ENCODE results near the gene SETD1A. TPM values are rescaled to one million over a fixed set of nuclear protein-coding genes. Genes with fewer than 3 reads are reported as not detected.

SETD1A gene
- total and polyA plus RNA-seq, 2 donors from 2014 or later = 4.8 to 18.8 TPM

DNA sequence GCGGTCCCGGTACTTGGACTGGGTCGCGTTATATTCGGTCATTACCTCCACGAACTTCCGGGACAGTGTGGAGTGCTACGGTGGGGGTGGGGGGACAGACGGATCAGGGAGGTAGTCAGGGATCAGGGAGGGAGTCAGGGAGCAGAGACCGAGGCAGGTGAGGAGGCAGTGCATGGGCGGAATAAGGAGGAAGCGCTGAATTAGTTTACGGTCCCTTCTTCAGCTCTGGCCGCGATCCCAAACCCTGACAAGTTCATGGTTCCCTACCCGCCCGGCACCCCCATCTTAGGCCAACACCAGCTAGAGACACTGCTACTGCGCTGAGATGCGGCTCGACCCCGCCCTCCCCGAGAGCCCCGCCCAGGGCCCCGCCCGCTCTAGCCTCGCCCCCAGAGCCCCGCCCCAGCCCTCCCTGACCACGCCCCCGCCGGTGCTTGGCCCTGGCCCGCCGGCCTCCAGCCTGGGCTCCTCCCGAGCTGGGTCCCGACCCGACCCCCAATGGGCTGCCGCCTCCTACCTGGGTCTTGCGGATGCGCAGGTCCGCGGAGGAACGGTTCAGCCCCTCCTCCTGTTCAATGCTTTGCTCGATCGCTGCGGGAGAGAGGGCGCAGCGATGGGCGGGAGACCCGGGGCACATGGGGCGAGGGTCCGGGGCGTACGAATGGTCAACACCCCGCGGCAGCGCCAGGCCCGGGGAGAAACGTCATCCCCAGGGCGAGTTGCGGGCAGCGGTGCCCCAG lies 39.6 kb downstream of the SETD1A start:
- TF ChIP-seq, protein P1, sequence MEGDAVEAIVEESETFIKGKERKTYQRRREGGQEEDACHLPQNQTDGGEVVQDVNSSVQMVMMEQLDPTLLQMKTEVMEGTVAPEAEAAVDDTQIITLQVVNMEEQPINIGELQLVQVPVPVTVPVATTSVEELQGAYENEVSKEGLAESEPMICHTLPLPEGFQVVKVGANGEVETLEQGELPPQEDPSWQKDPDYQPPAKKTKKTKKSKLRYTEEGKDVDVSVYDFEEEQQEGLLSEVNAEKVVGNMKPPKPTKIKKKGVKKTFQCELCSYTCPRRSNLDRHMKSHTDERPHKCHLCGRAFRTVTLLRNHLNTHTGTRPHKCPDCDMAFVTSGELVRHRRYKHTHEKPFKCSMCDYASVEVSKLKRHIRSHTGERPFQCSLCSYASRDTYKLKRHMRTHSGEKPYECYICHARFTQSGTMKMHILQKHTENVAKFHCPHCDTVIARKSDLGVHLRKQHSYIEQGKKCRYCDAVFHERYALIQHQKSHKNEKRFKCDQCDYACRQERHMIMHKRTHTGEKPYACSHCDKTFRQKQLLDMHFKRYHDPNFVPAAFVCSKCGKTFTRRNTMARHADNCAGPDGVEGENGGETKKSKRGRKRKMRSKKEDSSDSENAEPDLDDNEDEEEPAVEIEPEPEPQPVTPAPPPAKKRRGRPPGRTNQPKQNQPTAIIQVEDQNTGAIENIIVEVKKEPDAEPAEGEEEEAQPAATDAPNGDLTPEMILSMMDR (IDR thresholded peaks at IDR 0.05; ENCODE audit: borderline replicate concordance, extremely low read depth, insufficient read depth) = no peak
- H3K36me3 ChIP-seq (ENCODE audit: control insufficient read depth in 2 of 3, insufficient read depth in 3 of 3, low read length in 3 of 3) = no peaks in the 10 kb centered on the region
- H3K27ac ChIP-seq (ENCODE audit: low read depth in 2 of 2, low read length in 2 of 2) = peak overlapping the region; percentile 47 to 74
- H3K9me3 ChIP-seq (ENCODE audit: control insufficient read depth in 2 of 3, insufficient read depth in 1 of 3, low read length in 3 of 3) = no peaks in the 10 kb centered on the region
- peak overlapping the region; percentile 45 to 76 (median 73) for H3K4me3 ChIP-seq (ENCODE audit: low read length in 3 of 3)
- peaks cover 2% of the 10 kb centered on the region for H3K27me3 ChIP-seq (ENCODE audit: control insufficient read depth, insufficient read depth, low read length)
- FAIRE-seq (no peak), DNase-seq (peak; percentile 24 to 95 (median 63))
- intact Hi-C loops (cut with DNase I) = no loop called here
- peaks cover 0 to 9% (median 0%) of the 10 kb centered on the region in 3 donors for H3K4me1 ChIP-seq (ENCODE audit: control insufficient read depth in 2 of 3, insufficient read depth in 2 of 3, low read depth in 1 of 3, low read length in 3 of 3)
- H3K9ac ChIP-seq (ENCODE audit: low read length in 3 of 3) = peak overlapping the region in 2 of 3 donors; percentile 22 to 77

DNA sequence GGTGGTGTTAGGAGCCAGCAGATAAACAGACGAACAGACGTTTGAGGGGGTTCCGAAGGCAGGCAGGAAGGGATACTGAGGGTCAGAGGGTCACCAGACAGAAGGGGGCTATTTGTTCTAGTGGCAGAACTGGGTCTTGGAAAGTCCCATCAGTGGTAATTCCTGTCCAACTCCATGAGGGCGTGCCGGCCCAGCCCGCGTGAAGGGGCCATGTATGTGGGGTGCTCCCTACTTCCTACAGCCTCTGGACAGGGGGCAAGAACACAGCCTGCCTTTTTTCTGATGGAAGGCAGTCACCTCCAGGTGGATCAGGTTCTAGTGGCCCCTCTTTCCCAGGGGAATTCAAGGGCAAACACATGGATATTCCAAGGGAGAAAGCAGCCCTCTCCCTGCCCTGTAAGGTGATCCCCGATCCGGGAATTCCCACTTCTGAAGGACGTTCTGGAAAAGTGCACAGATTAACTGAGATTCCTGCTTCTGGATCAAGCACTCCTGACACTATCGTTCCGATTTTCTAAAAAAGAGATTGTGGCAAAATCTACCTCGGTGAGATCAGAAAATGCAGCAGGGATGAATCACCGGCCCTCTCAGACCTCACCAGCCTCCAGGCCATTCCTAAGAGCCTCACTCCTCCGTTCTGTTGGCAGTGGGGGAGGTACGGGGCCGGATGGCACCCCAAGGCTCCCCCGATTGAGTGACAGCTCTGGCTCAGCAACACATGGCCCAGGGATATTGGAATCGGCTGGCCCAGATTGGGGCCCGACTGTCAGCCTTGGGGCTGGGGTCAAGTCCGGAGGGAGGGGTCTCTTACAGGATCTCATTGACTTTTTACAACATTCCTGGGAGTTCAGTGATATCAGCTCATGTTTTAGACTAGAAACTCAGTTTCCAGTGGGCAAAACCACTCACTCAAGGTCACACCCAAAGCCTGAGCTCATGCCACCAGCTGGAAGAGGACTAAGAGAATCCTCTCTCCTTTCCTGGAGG lies 40.5 kb downstream of the SETD1A start:
- Histone ChIP-seq H3K9me3 (ENCODE audit: control insufficient read depth in 2 of 3, insufficient read depth in 1 of 3, low read length in 3 of 3) (no peaks in the 10 kb centered on the region), H3K4me3 (ENCODE audit: low read length in 3 of 3) (peak overlapping the region in 2 of 3 donors; percentile 24 to 73), H3K4me1 (ENCODE audit: control insufficient read depth in 2 of 3, insufficient read depth in 2 of 3, low read depth in 1 of 3, low read length in 3 of 3) (peaks cover 0 to 9% (median 0%) of the 10 kb centered on the region in 3 donors), H3K9ac (ENCODE audit: low read length in 3 of 3) (peak overlapping the region in 1 of 3 donors; percentile 34), H3K27me3 (ENCODE audit: control insufficient read depth, insufficient read depth, low read length) (peaks cover 2% of the 10 kb centered on the region), H3K36me3 (ENCODE audit: control insufficient read depth in 2 of 3, insufficient read depth in 3 of 3, low read length in 3 of 3) (no peaks in the 10 kb centered on the region), H3K27ac (ENCODE audit: low read depth in 2 of 2, low read length in 2 of 2) (peak overlapping the region; percentile 43 to 47)
- TF ChIP-seq, protein P1 (IDR thresholded peaks at IDR 0.05; ENCODE audit: borderline replicate concordance, extremely low read depth, insufficient read depth) = no peak
- FAIRE-seq (no peak), DNase-seq (no peak)
- intact Hi-C loops (cut with DNase I) = no loop called here

DNA sequence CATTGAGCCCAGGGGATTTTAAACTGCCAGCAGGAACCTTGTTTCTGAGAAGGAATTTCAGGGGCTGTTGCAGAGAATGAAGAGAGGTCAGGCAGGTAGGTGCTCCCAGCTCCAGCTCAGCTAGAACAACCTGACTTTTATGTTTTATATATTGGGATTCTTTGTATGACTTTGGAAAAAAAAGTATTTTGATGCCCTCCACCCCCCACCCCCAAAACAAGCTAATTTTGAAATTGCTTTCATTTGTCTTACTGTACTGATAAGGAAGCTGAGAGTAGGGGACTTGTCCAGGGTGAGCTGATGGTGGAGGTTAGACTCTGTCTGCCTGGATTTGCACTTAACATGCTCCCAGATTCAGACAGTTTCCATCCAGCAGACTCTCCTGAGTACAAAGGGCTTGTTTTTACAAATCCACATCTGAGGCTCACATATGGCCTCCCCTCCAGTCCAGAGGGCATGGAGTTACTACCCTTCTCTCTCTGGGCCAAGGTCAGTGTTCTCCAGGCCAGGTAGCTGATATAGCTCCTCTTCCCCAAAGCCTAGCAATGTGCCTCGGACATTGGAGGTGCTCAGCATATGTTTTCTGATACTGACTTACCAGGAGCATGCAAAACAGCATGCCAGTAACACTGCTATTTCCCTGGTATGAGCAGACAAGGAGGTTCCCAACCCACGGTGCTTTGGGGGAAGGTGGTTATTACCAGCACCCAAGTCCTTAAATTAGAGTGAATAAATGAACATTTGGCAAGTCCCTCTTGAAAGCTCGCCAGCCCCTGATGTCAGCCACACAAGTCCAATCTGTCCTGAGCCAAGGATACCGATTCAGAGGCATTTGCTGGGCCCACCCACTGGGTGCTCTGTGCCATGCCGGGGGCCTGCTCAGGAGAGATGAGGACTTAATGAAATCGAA lies 41.6 kb downstream of the SETD1A start:
- H3K4me1 ChIP-seq (ENCODE audit: control insufficient read depth in 2 of 3, insufficient read depth in 2 of 3, low read depth in 1 of 3, low read length in 3 of 3) = peaks cover 0 to 9% (median 0%) of the 10 kb centered on the region in 3 donors
- H3K4me3 ChIP-seq (ENCODE audit: low read length in 3 of 3) = no peak overlapping the region
- no peak for FAIRE-seq
- no peak overlapping the region for H3K9ac ChIP-seq (ENCODE audit: low read length in 3 of 3)
- H3K27me3 ChIP-seq (ENCODE audit: control insufficient read depth, insufficient read depth, low read length) = peaks cover 2% of the 10 kb centered on the region
- no peak overlapping the region for H3K27ac ChIP-seq (ENCODE audit: low read depth in 2 of 2, low read length in 2 of 2)
- DNase-seq = no peak
- no peaks in the 10 kb centered on the region for H3K36me3 ChIP-seq (ENCODE audit: control insufficient read depth in 2 of 3, insufficient read depth in 3 of 3, low read length in 3 of 3)
- no peaks in the 10 kb centered on the region for H3K9me3 ChIP-seq (ENCODE audit: control insufficient read depth in 2 of 3, insufficient read depth in 1 of 3, low read length in 3 of 3)
- TF ChIP-seq, protein P1 (IDR thresholded peaks at IDR 0.05; ENCODE audit: borderline replicate concordance, extremely low read depth, insufficient read depth) = no peak
- intact Hi-C loops (cut with DNase I) = no loop called here

All from kidney (tissue), 14 donors.